Muscle of back (tissue), 11 donors: Measurements from ENCODE around the gene IQCK. TPM values are rescaled to one million over a fixed set of nuclear protein-coding genes. Genes with fewer than 3 reads are reported as not detected.
"Not testable (repeated sequence)": the region's sequence is repeated elsewhere in the genome, so short reads cannot be mapped to it uniquely, and the experiment has no call there.

Experiments used
- DNase-seq, 3 donors: peaks; one replicate each; pipeline versions ENCODE4 v3.0.0 to v3.0.0-alpha.2; 2013
- polyA plus RNA-seq, 10 donors: library from polyadenylated mRNA; unstranded; fragments of 120-200 nt; gene quantifications; one replicate each; pipeline ENCODE4 v1.2.1, GENCODE V29; 2013; ENCODE audit not compliant: insufficient read length in 10 of 10

Gene IQCK
- polyA plus RNA-seq, 10 donors, result 11.2 to 20.1 (median 14.1) TPM

- DNase-seq, result no peak
These were observed 37.2 kb downstream of the IQCK start for GRCh38 chr16:19755268-19755667.

GRCh38 chr16:19757026-19757425, 39.0 kb downstream of the IQCK start:
- DNase-seq, result no peak

GRCh38 chr16:19757762-19758595, 39.9 kb downstream of the IQCK start:
- no peak for DNase-seq

- DNase-seq, result peak in 1 of 3 donors; percentile 62
These were observed 42.4 kb downstream of the IQCK start for GRCh38 chr16:19760356-19761060.

GRCh38 chr16:19765860-19766553, 47.9 kb downstream of the IQCK start:
- DNase-seq, result no peak

GRCh38 chr16:19766554-19766884, 48.4 kb downstream of the IQCK start:
- no peak for DNase-seq

- DNase-seq, result no peak
These were observed 48.9 kb downstream of the IQCK start for GRCh38 chr16:19766988-19767387.

- no peak for DNase-seq
These were observed 49.4 kb downstream of the IQCK start for GRCh38 chr16:19767497-19767896.

- DNase-seq, result no peak
These were observed 51.2 kb downstream of the IQCK start for GRCh38 chr16:19769239-19769638.

GRCh38 chr16:19771040-19771439, 53.0 kb downstream of the IQCK start:
- no peak for DNase-seq

GRCh38 chr16:19771796-19772195, 53.7 kb downstream of the IQCK start:
- DNase-seq, result no peak

GRCh38 chr16:19774024-19774423, 56.0 kb downstream of the IQCK start:
- no peak for DNase-seq

GRCh38 chr16:19776147-19776546, 58.1 kb downstream of the IQCK start:
- DNase-seq, result no peak

- no peak for DNase-seq
These were observed 58.5 kb downstream of the IQCK start for GRCh38 chr16:19776565-19776964.

GRCh38 chr16:19780321-19780720, 62.2 kb downstream of the IQCK start:
- peak in 1 of 3 donors; percentile 68 for DNase-seq

GRCh38 chr16:19781226-19781625, 63.2 kb downstream of the IQCK start:
- peak in 2 of 3 donors; percentile 81 to 90 for DNase-seq

GRCh38 chr16:19783363-19784182, 65.5 kb downstream of the IQCK start:
- peak; percentile 66 to 91 (median 83) for DNase-seq

GRCh38 chr16:19784183-19784736, 66.2 kb downstream of the IQCK start:
- DNase-seq, result no peak

GRCh38 chr16:19785081-19785480, 67.0 kb downstream of the IQCK start:
- DNase-seq, result no peak

- DNase-seq, result peak in 1 of 3 donors; percentile 77
These were observed 67.5 kb downstream of the IQCK start for GRCh38 chr16:19785512-19786130.

- not testable (repeated sequence) for DNase-seq
These were observed 83.3 kb downstream of the IQCK start for GRCh38 chr16:19801369-19801768.
